Measurements from ENCODE around the gene ZNF841. TPM values are rescaled to one million over a fixed set of nuclear protein-coding genes. Genes with fewer than 3 reads are reported as not detected.

Gene ZNF841
- total and polyA plus RNA-seq, 2 of the 13 experiments (the other 11 are each of a cell fraction or from before 2014, with no cell fraction given), result 6.2 to 14.2 TPM

GRCh38 chr19:52095172-52096014, at the start of gene ZNF841 (continued):
- TF ChIP-seq GMEB2 (CRISPR knock-in tag; IDR thresholded peaks at IDR 0.05; ENCODE audit: low read depth) (no peak), KLF6 (CRISPR knock-in tag; IDR thresholded peaks at IDR 0.05) (peak; percentile 30; the same call in 1 of the 2 replicates), FOXM1 (CRISPR knock-in tag; IDR thresholded peaks at IDR 0.05) (no peak), ZNF776 (CRISPR knock-in tag; IDR thresholded peaks at IDR 0.05) (no peak), PITX1 (CRISPR knock-in tag; IDR thresholded peaks at IDR 0.05) (no peak), PLRG1 (conservative IDR thresholded peaks at IDR 0.05) (no peak), MLLT10 (CRISPR knock-in tag; IDR thresholded peaks at IDR 0.05) (no peak), ZNF260 (CRISPR knock-in tag; IDR thresholded peaks at IDR 0.05; ENCODE audit: borderline replicate concordance, low read depth) (no peak), HNRNPLL (IDR thresholded peaks at IDR 0.05; ENCODE audit: low read depth, low read length, poor library complexity, severe bottlenecking) (no peak), ZNF589 (CRISPR knock-in tag; conservative IDR thresholded peaks at IDR 0.05) (no peak), ATF4 (CRISPR knock-in tag; IDR thresholded peaks at IDR 0.05) (no peak), ZNF816 (CRISPR knock-in tag; IDR thresholded peaks at IDR 0.05; ENCODE audit: borderline replicate concordance) (0 out of 2 replicates have a peak, but pooled peaks have one; percentile 31), ZNF563 (CRISPR knock-in tag; IDR thresholded peaks at IDR 0.05) (no peak), NFE2 (CRISPR knock-in tag; IDR thresholded peaks at IDR 0.05) (no peak), ZFP41 (CRISPR knock-in tag; IDR thresholded peaks at IDR 0.05; ENCODE audit: borderline replicate concordance) (no peak), KAT8 (CRISPR knock-in tag; IDR thresholded peaks at IDR 0.05) (peak; percentile 79), ELF4 (CRISPR knock-in tag; IDR thresholded peaks at IDR 0.05; ENCODE audit: borderline replicate concordance) (peak; percentile 65; the same call in 1 of the 2 replicates), ZNF275 (CRISPR knock-in tag; IDR thresholded peaks at IDR 0.05; ENCODE audit: borderline replicate concordance) (0 out of 2 replicates have a peak, but pooled peaks have one; percentile 31)
- TF ChIP-seq, protein P1, sequence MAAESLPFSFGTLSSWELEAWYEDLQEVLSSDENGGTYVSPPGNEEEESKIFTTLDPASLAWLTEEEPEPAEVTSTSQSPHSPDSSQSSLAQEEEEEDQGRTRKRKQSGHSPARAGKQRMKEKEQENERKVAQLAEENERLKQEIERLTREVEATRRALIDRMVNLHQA (CRISPR knock-in tag; IDR thresholded peaks at IDR 0.05), result no peak
- TF ChIP-seq, protein P2, sequence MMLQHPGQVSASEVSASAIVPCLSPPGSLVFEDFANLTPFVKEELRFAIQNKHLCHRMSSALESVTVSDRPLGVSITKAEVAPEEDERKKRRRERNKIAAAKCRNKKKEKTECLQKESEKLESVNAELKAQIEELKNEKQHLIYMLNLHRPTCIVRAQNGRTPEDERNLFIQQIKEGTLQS (CRISPR knock-in tag; IDR thresholded peaks at IDR 0.05), result no peak
- TF ChIP-seq, protein P3, sequence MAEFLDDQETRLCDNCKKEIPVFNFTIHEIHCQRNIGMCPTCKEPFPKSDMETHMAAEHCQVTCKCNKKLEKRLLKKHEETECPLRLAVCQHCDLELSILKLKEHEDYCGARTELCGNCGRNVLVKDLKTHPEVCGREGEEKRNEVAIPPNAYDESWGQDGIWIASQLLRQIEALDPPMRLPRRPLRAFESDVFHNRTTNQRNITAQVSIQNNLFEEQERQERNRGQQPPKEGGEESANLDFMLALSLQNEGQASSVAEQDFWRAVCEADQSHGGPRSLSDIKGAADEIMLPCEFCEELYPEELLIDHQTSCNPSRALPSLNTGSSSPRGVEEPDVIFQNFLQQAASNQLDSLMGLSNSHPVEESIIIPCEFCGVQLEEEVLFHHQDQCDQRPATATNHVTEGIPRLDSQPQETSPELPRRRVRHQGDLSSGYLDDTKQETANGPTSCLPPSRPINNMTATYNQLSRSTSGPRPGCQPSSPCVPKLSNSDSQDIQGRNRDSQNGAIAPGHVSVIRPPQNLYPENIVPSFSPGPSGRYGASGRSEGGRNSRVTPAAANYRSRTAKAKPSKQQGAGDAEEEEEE (CRISPR knock-in tag; IDR thresholded peaks at IDR 0.05; ENCODE audit: borderline replicate concordance), result no peak
- TF ChIP-seq, protein P4, sequence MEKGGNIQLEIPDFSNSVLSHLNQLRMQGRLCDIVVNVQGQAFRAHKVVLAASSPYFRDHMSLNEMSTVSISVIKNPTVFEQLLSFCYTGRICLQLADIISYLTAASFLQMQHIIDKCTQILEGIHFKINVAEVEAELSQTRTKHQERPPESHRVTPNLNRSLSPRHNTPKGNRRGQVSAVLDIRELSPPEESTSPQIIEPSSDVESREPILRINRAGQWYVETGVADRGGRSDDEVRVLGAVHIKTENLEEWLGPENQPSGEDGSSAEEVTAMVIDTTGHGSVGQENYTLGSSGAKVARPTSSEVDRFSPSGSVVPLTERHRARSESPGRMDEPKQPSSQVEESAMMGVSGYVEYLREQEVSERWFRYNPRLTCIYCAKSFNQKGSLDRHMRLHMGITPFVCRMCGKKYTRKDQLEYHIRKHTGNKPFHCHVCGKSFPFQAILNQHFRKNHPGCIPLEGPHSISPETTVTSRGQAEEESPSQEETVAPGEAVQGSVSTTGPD (CRISPR knock-in tag; IDR thresholded peaks at IDR 0.05), result no peak

Measured in HepG2 (cell line).